ENCODE results near the gene KBTBD3.
"Not testable (repeated sequence)": the region's sequence is repeated elsewhere in the genome, so short reads cannot be mapped to it uniquely, and the experiment has no call there.

KBTBD3 gene

DNA sequence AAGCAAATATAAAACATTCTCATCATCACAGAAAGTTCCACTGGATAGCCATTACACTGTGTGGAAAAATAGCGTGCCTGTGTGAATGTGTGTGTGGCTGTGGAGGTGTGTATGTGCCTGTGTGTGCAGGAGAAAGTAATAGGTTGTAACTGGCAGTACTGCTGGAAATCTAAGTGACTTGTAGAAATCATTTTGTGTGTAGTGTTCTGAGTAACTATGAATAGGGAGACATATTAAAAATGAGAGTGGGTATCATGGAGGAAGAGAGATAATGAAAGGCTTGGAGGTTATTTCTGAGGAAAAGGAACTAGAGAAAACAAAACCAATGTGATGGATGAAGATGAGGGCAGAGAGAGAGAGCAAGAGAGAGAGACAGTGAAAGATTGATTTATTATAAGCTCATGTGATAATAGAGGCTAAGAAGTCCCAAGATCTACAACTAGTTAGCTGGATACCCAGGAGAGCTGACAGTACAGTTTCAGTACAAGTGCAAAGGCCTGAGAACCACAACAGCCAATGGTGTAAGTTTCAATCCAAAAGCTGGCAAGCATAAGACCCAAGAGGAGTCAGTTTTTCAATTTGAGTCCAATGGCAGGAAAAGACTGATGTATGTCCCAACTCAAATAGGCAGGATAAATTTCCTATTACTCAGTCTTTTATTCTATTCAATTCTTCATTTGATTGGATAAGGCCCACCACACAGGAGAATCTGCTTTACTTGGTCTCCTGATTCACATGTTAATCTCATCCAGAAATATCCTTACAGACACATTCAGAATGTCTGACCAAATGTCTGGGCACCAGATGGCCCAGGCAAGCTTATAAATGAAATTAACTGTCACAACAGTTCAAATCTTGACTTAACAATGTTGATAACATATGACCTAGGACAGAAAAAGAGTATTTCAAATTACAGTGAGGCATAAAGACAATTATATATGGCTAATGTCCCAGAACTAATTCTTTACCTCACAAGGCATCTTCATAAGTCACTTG, 14.9 kb downstream of the KBTBD3 start:
- DNase-seq = no peak

DNA sequence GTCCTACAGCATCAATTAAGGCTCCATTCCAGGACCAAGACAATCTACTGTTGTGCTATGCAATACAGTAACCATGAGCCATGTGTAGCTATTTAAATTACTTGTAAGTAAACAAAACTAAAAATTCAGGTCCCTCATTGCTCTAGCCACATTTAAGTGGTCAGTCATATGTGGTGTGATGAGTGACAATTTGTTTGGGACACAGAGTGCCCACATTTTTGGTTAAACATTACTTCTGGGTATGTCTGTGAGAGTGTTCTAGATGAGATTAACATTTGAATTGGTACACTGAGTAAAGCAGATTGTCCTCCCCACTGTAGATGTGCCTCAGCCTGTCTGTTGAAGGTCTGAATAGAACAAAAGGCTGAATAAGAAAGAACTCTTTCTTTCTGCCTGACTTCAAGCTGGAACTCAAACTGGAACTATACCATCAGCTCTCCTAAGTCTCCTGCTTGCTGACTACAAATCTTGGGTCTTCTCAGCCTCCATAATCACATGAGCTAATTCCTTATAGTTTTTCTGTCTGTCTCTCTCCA, 15.8 kb downstream of the KBTBD3 start:
- DNase-seq = no peak

DNA sequence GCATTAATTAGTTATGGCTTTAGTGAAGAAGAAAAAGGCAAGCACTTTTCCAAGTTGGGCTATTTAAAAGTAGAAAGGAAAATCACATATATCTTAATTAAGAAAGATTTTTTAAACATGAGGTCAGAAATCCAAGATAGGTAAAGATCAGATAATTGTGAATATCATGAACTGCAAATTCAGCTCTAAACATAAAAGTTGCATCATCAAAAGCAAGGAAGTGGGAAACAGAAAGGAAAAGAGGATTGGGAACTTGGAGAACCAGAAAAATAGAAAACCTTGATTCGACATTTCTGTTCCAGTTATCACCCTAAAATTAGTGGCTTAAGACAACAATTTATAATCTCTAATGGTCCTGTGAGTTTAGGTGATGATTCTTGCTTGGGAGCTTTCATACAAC, 17.5 kb downstream of the KBTBD3 start:
- DNase-seq = no peak

DNA sequence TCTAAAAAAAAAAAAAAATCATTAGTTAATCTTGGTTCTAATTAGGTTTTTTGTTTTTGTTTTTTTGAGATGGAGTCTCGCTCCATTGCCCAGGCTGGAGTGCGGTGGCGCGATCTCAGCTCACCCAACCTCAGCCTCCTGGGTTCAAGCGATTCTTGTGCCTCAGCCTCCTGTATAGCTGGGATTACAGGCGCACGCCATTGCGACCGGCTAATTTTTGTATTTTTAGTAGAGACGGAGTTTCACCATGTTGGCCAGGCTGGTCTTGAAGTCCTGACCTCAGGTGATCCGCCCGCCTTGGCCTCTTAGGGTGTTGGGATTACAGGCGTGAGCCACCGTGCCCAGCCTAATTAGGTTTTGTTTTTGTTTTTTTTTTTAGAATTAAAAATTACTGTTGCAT, 18.8 kb downstream of the KBTBD3 start:
- not testable (repeated sequence) for DNase-seq

DNA sequence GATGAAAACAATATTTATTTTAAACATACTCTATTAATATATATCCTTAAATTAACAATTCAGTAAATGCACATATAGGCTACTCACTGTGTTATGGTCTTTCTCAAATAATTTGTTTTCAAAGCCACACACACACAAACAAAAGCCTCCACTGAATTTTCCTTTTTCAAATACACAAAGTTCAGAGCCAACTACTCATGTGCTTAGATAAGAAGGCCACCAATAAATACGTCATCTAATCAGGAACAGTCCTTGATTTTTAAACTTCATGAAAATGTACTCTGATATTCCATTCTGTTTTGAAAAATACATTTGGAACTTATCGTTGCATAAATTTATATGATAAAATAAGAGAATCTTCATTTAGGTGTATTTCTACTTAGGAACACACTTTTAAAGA, 26.0 kb downstream of the KBTBD3 start:
- DNase-seq = no peak

DNA sequence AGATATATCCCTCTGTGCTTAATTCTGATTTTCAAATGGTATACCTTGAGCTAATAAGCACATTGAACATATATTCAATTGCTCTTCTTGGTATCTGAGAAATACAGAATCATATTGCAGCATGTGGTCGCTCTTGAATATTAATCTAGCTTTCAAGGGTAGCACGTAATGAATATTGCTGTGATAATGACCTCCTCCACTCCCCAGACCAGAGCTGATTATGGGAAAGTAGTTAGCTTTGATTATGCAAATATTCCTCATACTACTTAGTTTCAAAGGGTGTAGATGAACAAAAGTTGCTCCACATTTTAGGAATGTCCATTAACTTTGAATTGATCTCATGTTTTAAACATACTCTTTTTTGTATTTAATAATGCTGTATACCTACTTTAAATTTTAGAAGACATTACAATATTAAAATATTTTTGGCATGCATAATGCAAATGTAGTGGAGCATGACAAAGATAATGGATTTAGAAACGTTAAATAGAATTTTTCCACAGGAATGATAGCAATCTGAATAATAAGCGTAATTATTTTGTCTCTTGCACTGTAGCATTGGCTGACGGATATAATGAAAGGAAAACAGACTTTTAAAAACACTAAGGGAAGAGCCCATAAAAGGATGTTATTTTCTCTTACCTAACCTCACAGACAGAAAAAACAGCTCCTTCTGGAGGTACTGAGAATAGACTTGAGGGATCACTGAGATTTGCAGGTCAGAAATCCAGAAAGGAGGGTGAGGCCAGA, 27.2 kb downstream of the KBTBD3 start:
- DNase-seq = no peak

DNA sequence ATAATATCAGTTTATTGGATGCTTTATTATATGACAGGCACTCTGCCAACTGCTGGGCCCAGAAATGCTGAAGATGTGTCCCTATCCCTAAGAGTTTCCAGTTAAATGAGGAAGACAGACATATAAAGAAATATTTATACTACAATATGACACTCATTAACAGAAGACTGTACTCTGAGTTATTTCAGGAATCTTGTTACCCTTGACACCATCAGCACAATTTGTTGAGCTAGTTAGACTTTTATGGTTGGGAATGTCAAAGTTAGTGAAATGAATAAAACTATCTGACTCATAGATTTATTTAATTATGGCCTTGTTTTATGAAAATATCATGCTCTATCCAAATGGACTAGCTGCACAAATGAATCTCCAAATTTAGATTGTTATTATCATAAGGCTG, 29.5 kb downstream of the KBTBD3 start:
- no peak for DNase-seq

DNA sequence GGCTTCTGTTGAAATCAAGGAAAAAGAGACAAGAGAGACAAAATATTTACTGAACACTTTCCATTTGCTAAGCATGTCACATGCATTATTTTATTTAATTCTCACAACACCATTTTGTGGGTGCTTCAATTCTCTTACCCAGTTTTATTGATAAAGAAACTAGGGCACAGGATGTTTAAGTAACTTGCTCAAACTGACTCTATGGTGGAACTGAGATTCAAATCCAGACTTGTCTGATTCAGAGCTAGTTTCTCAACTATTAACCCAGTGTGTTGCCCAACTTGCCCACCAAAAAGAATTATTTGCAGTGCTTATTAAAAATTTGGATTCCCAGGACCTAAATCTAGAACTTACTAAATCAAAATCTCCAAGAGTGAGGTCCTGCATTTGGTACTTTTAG, 33.6 kb downstream of the KBTBD3 start:
- DNase-seq = no peak

DNA sequence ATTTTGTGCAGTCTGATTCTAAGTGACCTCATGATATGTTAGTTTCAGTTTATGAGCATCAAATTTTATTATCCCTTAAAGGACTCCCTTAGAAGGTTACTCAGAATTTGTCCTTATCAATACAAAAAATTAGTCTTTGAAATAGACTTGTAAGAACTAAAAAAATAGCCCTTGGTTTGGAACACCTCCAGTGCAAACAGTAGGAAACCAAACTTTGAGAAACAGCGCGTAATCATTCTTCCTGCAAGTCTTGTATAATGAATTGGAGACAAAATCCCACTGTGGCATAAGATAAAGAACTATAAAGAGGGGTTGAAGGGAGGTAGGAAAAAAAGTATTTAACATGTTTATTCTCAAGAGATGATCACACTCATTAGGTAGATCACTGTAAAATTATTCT, 44.3 kb downstream of the KBTBD3 start:
- DNase-seq = no peak

DNA sequence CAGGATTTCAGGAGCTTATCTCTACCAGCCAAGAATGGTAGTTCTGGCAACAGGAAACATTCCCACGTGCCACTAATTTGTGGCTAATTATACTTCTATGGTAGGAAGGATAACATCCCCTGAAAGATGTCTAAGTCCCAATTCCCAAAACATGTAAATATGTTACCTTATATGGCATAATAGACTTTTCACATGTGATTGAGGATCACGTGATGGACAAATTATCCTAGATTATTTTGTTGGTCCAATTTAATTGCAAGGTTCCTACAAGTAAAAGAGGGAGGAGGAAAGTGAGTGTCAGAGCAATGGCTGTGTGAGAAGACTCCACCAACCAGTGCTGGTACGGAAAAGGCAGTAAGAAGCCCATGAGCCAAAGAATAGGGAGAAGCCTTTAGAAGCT, 45.2 kb downstream of the KBTBD3 start:
- no peak for DNase-seq

DNA sequence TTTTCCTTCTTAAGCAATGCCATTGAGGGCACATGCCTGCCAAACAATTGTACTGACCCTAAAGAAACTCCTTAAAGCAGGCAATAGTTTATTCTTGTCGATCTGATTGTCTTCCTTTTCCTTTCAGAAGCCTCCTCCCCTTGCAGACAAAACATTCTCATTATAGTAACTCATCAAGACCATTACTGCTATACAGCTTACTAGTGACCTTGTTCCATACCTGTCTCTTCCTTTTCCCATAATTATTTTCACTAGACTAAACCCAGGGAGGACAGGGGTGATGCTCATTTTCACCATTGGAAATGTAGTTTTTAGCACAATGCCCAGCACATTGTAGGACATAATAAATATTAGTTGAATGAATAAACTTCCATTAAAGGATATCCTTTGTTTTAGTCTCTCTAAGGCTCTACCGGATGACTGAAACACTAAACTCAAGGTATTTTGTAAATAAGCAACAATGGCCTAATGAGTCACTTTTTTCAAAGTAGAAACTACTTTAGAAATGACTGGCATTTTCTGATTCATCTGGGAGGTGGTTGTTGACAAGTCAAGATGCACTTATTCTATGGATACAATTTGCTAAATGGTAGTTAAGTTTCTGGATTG, 45.8 kb downstream of the KBTBD3 start:
- no peak for DNase-seq

DNA sequence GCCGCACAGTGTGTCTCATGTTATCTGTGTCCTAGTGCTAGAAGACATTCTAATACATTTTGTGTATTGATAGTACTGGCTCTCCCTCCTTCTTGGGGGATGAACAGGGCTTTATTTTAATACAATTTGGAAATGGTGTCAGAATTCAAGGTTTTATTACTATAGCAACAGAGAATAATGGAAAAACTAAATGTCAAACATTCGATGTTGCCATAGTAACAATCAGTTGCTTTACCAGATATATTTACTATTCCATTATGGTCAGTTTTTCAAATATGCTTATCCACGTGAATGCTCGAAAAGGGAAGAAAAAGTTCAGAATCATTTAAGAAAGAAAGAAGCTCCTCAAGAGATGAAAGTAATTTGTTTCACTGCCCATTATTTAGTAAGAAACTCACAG, 46.5 kb downstream of the KBTBD3 start:
- no peak for DNase-seq

DNA sequence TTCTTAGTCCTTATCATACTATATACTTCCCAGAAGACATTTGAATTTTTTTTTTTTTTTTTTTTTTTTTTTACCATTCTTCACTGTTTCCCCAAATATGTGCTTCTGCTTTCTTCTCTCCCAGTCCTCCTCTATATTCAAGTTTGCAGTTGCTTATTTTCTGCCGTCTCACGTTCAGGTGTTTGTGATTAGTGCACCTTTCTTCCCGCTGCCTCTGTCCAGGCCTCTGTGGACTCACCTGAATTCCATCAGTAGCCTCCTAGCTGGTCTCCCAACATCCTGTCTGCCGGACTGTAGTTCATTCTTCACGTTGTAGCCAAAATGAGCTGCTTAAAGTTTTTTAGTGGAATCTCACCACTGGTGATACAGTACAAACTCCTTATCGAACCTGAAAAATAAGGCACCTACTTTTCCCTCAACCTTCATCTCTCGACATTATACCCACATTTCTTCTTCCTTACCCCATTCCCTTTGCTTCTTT, 54.3 kb downstream of the KBTBD3 start:
- DNase-seq = no peak

DNA sequence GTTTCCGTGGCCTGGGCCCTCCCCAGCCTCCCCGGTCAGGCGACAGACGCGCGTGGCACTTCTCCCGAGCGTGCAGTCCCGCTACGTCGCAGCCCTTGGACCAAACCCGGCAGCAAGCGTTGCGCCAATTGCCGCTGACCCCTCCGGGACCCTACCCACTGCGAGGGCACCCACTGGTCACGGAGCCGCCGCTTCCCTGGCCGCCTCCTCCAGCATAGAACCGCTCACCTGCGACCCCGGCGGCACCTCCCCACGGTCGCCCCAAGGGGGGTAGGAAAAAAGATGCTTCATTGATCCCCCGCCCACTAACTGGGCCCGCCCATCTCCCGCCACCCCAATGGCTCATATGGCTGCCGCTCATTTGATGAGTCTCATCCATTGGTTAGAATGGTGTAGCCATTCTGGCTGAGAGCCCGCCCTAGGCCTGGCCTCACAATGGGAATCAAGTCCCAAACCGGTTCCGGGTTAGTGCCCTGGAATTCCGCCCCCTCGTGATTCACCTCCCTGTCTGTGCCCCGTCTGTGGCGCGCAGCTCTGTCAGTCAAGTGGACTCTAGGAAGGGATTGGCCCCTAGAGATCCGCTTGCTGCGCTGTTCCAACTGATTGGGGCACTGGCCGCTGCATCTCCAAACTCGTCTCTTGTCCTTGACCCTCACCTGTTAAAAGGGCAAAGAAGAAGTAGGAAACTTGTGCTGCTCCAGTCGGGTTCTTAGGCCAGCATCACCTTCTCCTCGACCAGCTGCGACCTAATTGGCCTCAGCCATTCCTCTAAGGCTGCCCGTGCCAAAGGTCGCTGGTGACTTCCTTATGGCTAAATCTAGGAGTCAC, 55.0 kb downstream of the KBTBD3 start, which contains the start of gene MSANTD4:
Gene MSANTD4, minus strand, starts transcription at position 274 of the 828 bp plus-strand sequence. CDS start 11,323 bp downstream, outside the sequence.
- DNase-seq = peak; percentile 97

DNA sequence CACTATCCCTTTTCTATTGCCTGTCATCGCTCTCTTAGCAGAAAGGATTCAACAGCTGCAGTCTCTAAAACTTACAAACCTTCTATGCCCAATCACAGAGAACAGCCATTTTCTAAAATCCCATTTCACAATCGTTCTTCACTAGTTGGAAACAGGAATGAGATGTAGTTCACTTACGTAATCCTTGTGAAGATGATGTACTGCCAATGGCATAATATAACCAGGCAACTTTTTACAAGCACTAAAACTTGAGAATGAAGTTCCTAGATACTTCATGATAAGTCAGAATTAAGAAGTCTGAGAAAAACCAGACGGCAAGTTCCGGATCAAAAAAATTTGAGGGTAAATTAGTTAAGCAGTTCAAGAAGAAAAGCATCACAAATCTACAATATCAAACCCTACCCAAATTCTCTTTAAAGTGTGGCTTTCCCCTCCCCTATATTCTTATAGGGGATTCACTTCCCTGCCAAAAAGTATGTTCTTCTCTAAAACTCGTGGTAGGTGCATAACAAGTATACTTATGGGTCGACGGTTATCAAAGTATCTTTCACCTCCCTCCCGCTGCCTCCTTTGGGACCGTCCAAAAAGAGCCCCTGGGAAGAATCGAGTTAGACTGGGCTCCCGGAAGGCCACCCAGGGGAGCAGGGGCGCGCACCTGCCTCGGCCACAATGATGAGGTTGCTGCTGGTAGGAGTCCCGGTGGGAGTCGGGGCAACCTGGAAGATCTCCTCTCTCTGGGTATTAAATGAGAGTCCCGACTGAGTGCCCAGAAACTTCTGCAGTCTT, 55.8 kb downstream of the KBTBD3 start:
- no peak for DNase-seq

DNA sequence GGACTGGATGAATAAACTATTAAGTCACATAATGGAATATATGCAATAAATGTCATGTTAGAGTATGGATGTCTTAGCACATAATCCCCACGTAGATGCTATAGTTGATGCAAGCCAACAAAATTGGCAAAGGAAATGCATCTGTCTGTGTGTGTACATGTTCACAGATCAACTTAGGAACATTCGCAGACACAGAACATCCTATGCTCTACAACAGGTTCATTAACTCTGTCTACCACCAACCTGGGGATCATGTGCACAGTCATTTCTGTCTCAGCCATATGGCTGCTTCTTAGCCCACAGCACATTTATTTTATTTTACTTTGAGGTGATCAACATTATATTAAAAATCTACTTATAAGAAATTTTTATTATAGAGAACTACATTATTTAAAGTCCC, 60.1 kb downstream of the KBTBD3 start:
- DNase-seq = no peak

DNA sequence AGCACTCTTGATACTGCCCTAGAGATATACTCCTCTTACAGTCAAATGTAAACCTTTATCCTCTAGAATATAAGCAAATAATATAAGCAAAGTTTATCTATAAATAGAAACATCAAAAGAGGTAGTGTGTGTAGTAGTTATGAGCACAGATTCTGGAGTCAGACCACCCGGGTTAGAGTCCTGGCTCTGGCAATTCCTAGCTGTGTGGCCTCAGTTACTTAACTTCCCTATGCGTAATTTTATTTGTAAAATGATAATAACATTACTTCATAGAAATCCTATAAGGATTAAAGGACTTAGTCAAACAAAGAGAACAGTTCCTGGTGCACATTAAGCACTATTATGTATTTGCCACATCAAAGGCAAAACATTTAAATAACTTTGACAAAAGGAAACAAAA, 62.1 kb downstream of the KBTBD3 start:
- no peak for DNase-seq

DNA sequence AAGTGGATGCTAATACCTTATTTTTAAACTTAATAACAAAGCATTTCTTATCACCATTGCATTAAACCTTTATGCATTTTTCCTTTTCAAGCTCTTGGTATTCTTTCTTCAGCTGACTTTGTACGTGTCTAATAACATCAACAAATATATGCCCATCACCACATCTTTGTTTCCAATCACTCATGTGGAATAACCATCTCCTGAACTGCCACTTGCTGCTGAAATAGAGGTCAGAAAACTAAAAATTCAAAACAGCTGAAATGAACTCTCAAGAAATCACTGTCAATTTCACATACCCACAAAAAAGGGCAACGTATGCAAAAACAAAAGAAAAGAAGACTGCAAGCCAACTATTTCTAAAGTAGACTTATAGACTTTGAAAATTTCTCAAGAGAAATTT, 62.5 kb downstream of the KBTBD3 start:
- peak; percentile 61 for DNase-seq

DNA sequence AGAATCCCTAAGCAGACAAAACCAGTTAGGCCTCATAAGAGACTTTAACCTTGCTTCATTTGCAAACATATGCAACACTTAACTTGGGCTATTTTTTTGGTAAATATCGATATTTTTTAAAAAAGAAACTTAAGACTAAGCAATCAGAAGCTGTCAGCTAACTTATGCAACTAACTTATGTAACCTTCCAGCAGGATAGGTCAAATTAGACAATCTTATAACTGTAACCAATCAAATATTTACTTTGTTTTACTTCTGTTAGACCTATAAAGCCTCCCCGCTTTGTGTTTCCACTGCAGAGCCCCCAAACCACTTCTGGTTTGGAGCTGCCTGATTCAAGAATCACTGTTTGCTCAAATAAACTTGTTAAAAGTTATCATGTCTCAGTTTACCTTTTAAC, 63.1 kb downstream of the KBTBD3 start:
- DNase-seq = no peak

DNA sequence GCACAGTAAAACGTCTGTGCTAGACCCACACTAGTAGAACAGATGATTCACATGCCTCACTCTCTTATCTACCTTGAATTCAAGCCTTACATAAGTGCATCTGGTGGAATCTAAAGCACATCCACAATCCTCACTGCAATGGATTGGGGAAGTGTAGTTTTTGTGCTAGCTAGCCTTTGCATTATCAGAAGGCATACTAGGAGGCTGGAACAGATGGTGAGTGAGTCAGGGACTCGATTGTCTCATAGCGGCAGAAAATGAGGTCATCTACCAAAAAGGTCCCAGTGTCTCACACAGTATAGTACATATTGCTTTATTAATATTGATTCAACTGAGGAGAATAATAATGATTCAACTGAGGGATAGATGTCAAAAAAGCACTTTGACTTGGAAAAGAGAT, 64.4 kb downstream of the KBTBD3 start:
- peak; percentile 56 for DNase-seq

DNA sequence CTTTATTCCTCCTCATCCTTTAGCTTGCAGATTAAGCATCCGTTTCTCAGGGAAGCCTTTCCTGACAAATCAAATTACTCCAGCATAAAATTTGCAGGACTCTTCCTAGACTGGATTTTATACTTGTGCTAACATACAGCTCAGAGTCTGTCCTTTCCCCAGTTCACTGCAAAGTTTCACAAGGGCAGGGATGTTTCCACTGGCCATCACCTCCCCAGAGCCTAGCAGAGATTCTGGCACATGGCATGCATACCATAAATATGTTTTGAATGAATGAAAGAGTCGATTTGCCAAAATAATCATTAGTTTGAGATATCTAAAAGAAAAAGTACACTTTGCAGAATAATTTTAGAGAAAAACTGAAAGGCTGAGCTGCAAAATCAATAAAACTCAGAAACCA, 65.7 kb downstream of the KBTBD3 start:
- DNase-seq = no peak

All from retina (tissue), 1 donor.